Calu3 (cell line): Measurements from ENCODE around the gene ARF3. TPM values are rescaled to one million over a fixed set of nuclear protein-coding genes. Genes with fewer than 3 reads are reported as not detected.
A peak's percentile ranks its signal among the peaks of the same experiment; 100 is the strongest.

Experiments
- BruUV-seq: library from RNA; stranded (reverse); fragments of 400-500 nt; replicated peaks from 2 replicates; lab custom pipeline; 2021; lab: Mats Ljungman, UMichigan
- CTCF ChIA-PET: fragments of 300-600 bp; sonication (Branson Sonifier 250); formaldehyde crosslinking; loops from one replicate; lab custom pipeline; 2022; ENCODE audit warnings: antibody characterized with exemption; lab: Charles Lee
- DNase-seq: peaks from one replicate; pipeline ENCODE4 v3.0.0; 2022
- H3K27ac Mint-ChIP-seq: one replicate; pipeline ENCODE4 v1.8.0; 2022; ENCODE audit warnings: mixed read lengths; ENCODE audit not compliant: unreplicated experiment
- H3K27me3 Mint-ChIP-seq: one replicate; pipeline ENCODE4 v1.8.0; 2022; ENCODE audit warnings: mixed read lengths; ENCODE audit not compliant: unreplicated experiment
- H3K36me3 Mint-ChIP-seq: one replicate; pipeline ENCODE4 v1.8.0; 2022; ENCODE audit warnings: mild to moderate bottlenecking, moderate library complexity, mixed read lengths; ENCODE audit not compliant: insufficient read depth, unreplicated experiment
- H3K4me1 Mint-ChIP-seq: one replicate; pipeline ENCODE4 v1.8.0; 2022; ENCODE audit warnings: mild to moderate bottlenecking, low read depth, mixed read lengths; ENCODE audit not compliant: unreplicated experiment
- H3K4me3 Mint-ChIP-seq: one replicate; pipeline ENCODE4 v1.8.0; 2022; ENCODE audit warnings: mild to moderate bottlenecking, low read depth, moderate library complexity, mixed read lengths; ENCODE audit not compliant: unreplicated experiment
- H3K9me3 Mint-ChIP-seq: one replicate; pipeline ENCODE4 v1.8.0; 2022; ENCODE audit warnings: low read depth, mixed read lengths; ENCODE audit not compliant: unreplicated experiment
- CTCF ChIP-seq: fragments of 200-600 bp; IDR thresholded peaks from one replicate; pipeline ENCODE4 v1.8.0; 2022; ENCODE audit warnings: antibody characterized with exemption; ENCODE audit not compliant: unreplicated experiment
- intact Hi-C: fragments of 100-400 bp; cut with micrococcal nuclease; formaldehyde crosslinking; loops from one replicate; pipeline ENCODE4 v1.10.0; 2022; ENCODE audit not compliant: unreplicated experiment
- total RNA-seq: library from RNA; stranded (reverse); gene quantifications from 2 replicates; pipeline ENCODE4 v1.2.3, GENCODE V29; 2022

The ARF3 gene
- total RNA-seq, 1 experiment from 2014 or later = 142 TPM

DNA sequence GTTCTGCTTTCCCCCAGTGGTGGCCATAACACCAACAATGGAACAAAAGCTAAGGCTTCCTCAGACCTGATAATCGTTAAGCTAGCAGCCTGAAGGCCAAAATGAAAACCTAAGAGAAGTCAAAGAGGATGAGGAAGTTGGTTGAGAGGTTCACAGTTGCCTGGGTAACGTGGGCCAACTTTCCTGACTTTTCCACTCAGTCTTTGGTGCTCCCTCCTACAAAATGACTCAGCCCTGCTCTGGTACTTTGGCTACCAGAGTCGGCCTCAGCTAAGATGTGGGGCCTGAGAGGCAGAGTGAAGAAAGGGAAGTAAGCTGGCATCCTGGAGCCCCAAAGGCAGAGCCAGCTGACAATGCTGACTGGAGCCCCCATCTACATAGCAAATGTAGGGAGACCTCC lies 17.1 kb downstream of the ARF3 start:
- CTCF ChIA-PET = no interaction called here
- intact Hi-C loops = no loop called here
- Mint-ChIP-seq H3K36me3 (peaks cover 22% of the 10 kb centered on the region), H3K27me3 (no peaks in the 10 kb centered on the region), H3K4me3 (no peak overlapping the region), H3K4me1 (no peaks in the 10 kb centered on the region), H3K27ac (no peak overlapping the region), H3K9me3 (no peaks in the 10 kb centered on the region)
- DNase-seq = no peak
- TF ChIP-seq CTCF = no peak
- no TSS peak for BruUV-seq

DNA sequence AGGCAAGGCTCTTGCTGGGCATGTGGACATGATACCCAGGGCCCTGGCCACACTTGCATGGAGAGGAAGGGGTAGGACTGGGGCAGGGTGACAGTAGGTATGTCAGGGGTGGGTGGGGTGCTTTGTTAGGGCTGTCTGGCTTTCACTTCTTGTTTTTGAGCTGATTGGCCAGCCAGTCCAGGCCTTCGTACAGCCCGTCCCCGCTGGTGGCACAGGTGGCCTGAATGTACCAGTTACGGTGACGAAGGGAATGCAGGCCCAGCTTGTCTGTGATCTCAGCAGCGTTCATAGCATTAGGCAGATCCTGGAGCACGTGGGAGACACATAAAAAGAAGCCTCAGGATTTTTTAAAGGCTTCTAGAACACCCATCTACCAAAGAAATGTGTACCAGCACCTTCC lies 18.5 kb downstream of the ARF3 start:
- Mint-ChIP-seq H3K36me3 (peaks cover 34% of the 10 kb centered on the region), H3K4me1 (no peaks in the 10 kb centered on the region), H3K27ac (no peak overlapping the region), H3K27me3 (no peaks in the 10 kb centered on the region), H3K9me3 (no peaks in the 10 kb centered on the region), H3K4me3 (no peak overlapping the region)
- intact Hi-C loops = no loop called here
- no peak for TF ChIP-seq CTCF
- BruUV-seq = no TSS peak
- no peak for DNase-seq
- CTCF ChIA-PET = no interaction called here

DNA sequence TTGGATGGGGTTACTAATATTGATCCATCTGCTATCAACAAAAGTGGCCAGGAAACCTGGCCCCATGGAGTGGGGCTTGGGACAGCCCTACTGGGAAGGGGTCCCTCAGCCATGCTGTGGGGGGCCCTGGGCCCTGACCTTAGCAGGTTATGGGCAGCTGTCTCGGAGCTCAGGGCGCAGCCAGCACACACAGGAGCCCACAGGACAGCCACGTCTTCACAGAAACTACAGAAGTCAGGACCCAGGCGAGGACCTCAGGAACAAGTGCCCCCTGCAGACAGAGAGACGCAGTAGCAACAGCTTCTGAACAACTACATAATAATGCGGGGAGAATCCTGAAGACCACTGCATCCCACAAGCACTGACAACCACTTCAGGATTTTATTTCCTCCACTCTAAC lies 20.1 kb downstream of the ARF3 start:
- Mint-ChIP-seq H3K36me3 (peaks cover 37% of the 10 kb centered on the region), H3K4me1 (no peaks in the 10 kb centered on the region), H3K27ac (peak overlapping the region; percentile 23), H3K9me3 (no peaks in the 10 kb centered on the region), H3K4me3 (no peak overlapping the region), H3K27me3 (no peaks in the 10 kb centered on the region)
- intact Hi-C loops = no loop called here
- BruUV-seq = no TSS peak
- CTCF ChIA-PET = no interaction called here
- no peak for DNase-seq
- no peak for TF ChIP-seq CTCF

- H3K27me3 Mint-ChIP-seq = no peaks in the 10 kb centered on the region
- TSS peak; percentile 49 for BruUV-seq
- peak; percentile 77 for TF ChIP-seq CTCF
- H3K36me3 Mint-ChIP-seq = peaks cover 32% of the 10 kb centered on the region
- peak; percentile 74 for DNase-seq
- no peak overlapping the region for H3K4me3 Mint-ChIP-seq
- no peaks in the 10 kb centered on the region for H3K9me3 Mint-ChIP-seq
- CTCF ChIA-PET = interaction anchor here (0.7 to 1.3 kb wide), 2 partner anchors 11 to 45 kb away, joined by 3 to 8 read pairs; partner anchors contain the start of gene FKBP11
- intact Hi-C loops = no loop called here
- no peaks in the 10 kb centered on the region for H3K4me1 Mint-ChIP-seq
- peak overlapping the region; percentile 23 for H3K27ac Mint-ChIP-seq
These were observed 20.8 kb downstream of the ARF3 start for GRCh38 chr12:48936379-48936979.
